Kidney (tissue), 14 donors: Measurements from ENCODE around the gene KCNJ11. TPM values are rescaled to one million over a fixed set of nuclear protein-coding genes. Genes with fewer than 3 reads are reported as not detected.
A peak's percentile ranks its signal among the peaks of the same experiment; 100 is the strongest.

Source experiments
- DNase-seq, 5 donors: peaks; one replicate each; pipeline ENCODE4 v3.0.0-alpha.2; 2013 to 2020
- FAIRE-seq: peaks from 2 replicates; lab custom pipeline; 2012; peaks lifted over from hg19 to GRCh38; lab: Jason Lieb, UNC
- H3K27ac ChIP-seq, 2 donors: one replicate each; pipeline ENCODE4 v1.7.0; 2013; ENCODE audit warnings: low read depth in 2 of 2, low read length in 2 of 2, inconsistent platforms in 1 of 2
- H3K27me3 ChIP-seq: one replicate; pipeline ENCODE4 v1.7.1; 2013; ENCODE audit warnings: low read length, inconsistent platforms; ENCODE audit not compliant: control insufficient read depth, insufficient read depth
- H3K36me3 ChIP-seq, 3 donors: one replicate each; pipeline versions ENCODE4 v1.7.0 to v1.7.1; 2013; ENCODE audit warnings: low read length in 3 of 3, control low read depth in 1 of 3, inconsistent platforms in 1 of 3; ENCODE audit not compliant: insufficient read depth in 3 of 3, control insufficient read depth in 2 of 3
- H3K4me1 ChIP-seq, 3 donors: one replicate each; pipeline versions ENCODE4 v1.7.0 to v1.7.1; 2013; ENCODE audit warnings: low read length in 3 of 3, inconsistent platforms in 1 of 3, low read depth in 1 of 3; ENCODE audit not compliant: control insufficient read depth in 2 of 3, insufficient read depth in 2 of 3
- H3K4me3 ChIP-seq, 3 donors: one replicate each; pipeline versions ENCODE4 v1.7.0 to v1.8.1; 2013; ENCODE audit warnings: low read length in 3 of 3, control low read depth in 1 of 3, inconsistent platforms in 1 of 3
- H3K9ac ChIP-seq, 3 donors: one replicate each; pipeline versions ENCODE4 v1.7.0 to v1.7.1; 2013; ENCODE audit warnings: low read length in 3 of 3, control low read depth in 1 of 3, inconsistent platforms in 1 of 3
- H3K9me3 ChIP-seq, 3 donors: one replicate each; pipeline versions ENCODE4 v1.7.0 to v1.7.1; 2013; ENCODE audit warnings: low read length in 3 of 3, control low read depth in 1 of 3, inconsistent platforms in 1 of 3; ENCODE audit not compliant: control insufficient read depth in 2 of 3, insufficient read depth in 1 of 3
- intact Hi-C: fragments of 100-400 bp; cut with DNase I; formaldehyde crosslinking; loops from one replicate; pipeline ENCODE4 v1.11.1; 2022
- polyA plus RNA-seq: library from polyadenylated mRNA; stranded (reverse); fragments of 350-450 nt; fragmentation: Illumina TruSeq; extraction: RNeasy Lipid Tissue Mini Kit (QIAGEN cat#74804); gene quantifications from one replicate; pipeline ENCODE4 v1.2.3, GENCODE V29; 2014; ENCODE audit warnings: low read depth, low replicate concordance; ENCODE audit not compliant: insufficient read depth
- total RNA-seq: library from RNA; stranded (reverse); fragmentation: NEBNext Ultra II Directional; extraction: Animal tissue kit (Norgen Biotek cat#: 25700); gene quantifications from one replicate; pipeline ENCODE4 v1.2.1, GENCODE V29; 2021
- TF ChIP-seq, protein P1 (sequence below): IDR thresholded peaks from 3 replicates; pipeline ENCODE4 v1.5.1; 2012; ENCODE audit warnings: mild to moderate bottlenecking, moderate library complexity, borderline replicate concordance; ENCODE audit not compliant: insufficient read depth; ENCODE audit errors: extremely low read depth
- donor health status: control.
- donor health status: control.
- donor health status: control.
- donor health status: control.
- donor health status: control.
- donor health status: DM: yes; HTN: yes; CAD: no.
- donor health status: Normal renal cell carcinoma (clear cell type).

KCNJ11 gene
- total and polyA plus RNA-seq, 2 donors from 2014 or later = 3.6 to 4.8 TPM

DNA sequence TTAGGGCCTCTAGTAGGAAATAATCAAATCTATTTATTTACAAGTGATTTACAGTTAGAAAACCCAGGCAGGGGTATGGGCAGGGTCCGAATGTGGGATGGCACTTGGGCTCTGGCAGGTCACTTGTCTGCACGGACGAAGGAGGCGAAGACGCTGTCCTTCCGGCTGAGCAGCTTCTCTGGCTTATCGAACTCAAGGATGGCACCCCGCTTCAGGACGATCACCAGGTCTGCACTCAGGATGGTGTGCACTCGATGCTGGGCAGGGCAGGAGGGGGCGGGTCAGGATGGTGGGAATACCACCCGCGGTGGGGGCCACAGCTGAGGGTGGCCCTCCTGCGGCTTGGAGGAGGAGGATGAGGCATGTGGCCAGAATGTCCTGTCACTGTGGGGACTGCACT, 4.4 kb upstream of the KCNJ11 start:
- TF ChIP-seq, protein P1, sequence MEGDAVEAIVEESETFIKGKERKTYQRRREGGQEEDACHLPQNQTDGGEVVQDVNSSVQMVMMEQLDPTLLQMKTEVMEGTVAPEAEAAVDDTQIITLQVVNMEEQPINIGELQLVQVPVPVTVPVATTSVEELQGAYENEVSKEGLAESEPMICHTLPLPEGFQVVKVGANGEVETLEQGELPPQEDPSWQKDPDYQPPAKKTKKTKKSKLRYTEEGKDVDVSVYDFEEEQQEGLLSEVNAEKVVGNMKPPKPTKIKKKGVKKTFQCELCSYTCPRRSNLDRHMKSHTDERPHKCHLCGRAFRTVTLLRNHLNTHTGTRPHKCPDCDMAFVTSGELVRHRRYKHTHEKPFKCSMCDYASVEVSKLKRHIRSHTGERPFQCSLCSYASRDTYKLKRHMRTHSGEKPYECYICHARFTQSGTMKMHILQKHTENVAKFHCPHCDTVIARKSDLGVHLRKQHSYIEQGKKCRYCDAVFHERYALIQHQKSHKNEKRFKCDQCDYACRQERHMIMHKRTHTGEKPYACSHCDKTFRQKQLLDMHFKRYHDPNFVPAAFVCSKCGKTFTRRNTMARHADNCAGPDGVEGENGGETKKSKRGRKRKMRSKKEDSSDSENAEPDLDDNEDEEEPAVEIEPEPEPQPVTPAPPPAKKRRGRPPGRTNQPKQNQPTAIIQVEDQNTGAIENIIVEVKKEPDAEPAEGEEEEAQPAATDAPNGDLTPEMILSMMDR = no peak
- Histone ChIP-seq H3K9ac (no peak overlapping the region), H3K9me3 (no peaks in the 10 kb centered on the region), H3K27me3 (no peaks in the 10 kb centered on the region), H3K27ac (no peak overlapping the region), H3K36me3 (no peaks in the 10 kb centered on the region), H3K4me1 (no peaks in the 10 kb centered on the region), H3K4me3 (no peak overlapping the region)
- intact Hi-C loops = no loop called here
- DNase-seq (no peak), FAIRE-seq (no peak)

DNA sequence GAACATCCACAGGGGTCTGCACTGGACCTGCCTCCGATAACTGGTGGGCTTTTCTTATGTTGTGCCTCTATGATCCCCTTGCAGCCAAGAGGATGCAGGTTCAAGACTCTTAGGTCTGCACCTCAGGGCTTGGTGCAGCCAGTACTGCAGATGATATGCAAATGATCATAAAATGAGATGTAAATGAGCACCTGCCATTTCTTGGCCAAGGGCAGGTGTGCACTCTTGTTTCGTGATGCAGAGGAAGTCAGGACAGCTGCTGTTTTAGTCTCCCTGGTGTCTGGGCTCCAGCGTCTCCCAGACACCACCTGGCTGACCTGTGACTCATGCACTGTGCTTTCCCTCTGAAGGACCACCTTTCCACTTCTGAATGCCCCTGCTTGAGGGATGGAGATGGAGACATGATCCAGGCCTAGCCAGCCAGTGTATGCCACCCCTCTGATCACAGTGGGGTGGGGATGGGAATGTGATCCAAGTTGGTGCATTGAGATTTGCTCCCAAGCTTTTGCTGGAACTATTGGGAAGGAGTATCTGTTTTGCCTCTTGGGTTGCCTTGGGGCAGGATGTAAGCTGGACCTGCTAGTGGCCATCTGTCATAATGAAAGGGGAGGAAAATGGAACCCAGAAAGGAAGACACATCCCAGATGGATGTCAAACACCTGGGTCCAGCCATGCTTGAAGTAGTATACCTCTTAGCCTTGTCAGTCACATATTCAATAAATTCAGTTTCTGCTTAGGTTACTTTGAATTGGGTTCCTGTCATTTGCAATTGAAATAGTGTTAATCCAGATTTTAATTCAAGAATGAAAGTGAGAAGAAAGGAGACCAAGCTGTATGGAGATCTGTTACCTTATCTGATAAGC, 3.3 kb upstream of the KCNJ11 start:
- TF ChIP-seq, protein P1 = no peak
- Histone ChIP-seq H3K9me3 (no peaks in the 10 kb centered on the region), H3K4me1 (peaks cover 0 to 2% (median 0%) of the 10 kb centered on the region in 3 donors), H3K4me3 (no peak overlapping the region), H3K9ac (no peak overlapping the region), H3K27me3 (no peaks in the 10 kb centered on the region), H3K27ac (no peak overlapping the region), H3K36me3 (no peaks in the 10 kb centered on the region)
- intact Hi-C loops = no loop called here
- DNase-seq = no peak
- no peak for FAIRE-seq

DNA sequence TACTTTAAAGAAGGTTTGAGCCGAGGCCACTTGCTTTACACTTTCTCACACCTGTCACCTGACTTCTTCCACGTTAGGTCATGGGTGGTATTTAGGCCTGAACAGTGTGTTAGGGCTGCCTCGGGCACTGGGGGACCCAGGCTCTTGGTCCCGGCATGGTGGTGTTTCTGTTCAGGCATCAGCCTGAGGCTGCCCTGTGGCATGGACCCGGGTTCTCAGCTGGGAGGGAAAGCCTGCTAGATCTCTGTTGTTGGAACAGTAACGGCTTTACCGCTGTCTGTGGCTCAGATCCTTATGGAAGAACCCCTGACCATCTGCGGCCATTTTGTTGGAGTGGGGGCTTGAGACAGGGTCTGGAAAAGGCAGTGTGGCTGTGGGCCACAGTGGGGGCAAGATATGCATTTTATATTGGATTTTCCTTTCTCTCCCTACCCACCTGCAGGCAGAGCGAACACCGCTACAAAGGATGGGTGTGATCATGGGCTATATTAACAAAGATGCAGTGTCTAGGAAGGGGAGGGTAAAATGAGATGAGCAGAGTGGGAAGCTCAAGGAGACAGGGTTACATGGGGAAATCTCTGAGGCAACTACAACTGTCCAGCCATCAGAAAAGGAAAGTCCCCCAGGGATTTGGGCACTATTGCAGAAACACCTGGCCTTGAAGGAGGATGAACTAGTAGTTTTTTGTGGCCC, 1.6 kb upstream of the KCNJ11 start:
- peaks cover 0 to 6% (median 0%) of the 10 kb centered on the region in 3 donors for H3K4me1 ChIP-seq
- DNase-seq (peak in 1 of 5 donors; percentile 56), FAIRE-seq (no peak)
- no peak overlapping the region for H3K9ac ChIP-seq
- H3K27me3 ChIP-seq = no peaks in the 10 kb centered on the region
- peak overlapping the region in 1 of 3 donors; percentile 58 for H3K4me3 ChIP-seq
- no peak overlapping the region for H3K27ac ChIP-seq
- TF ChIP-seq, protein P1 = no peak
- intact Hi-C loops = no loop called here
- H3K9me3 ChIP-seq = no peaks in the 10 kb centered on the region
- no peaks in the 10 kb centered on the region for H3K36me3 ChIP-seq
